Activated T-cell treated with anti-CD3 and anti-CD28 coated beads for 4 hours (primary cell): ENCODE measurements around the gene IRGQ.

Source experiments
- DNase-seq: peaks from one replicate; pipeline ENCODE4 v3.0.0-alpha.2; 2020

IRGQ gene

GRCh38 chr19:43538922-43539321 lies 57.0 kb downstream of the IRGQ start:
- no peak for DNase-seq

GRCh38 chr19:43534816-43535761 lies 60.8 kb downstream of the IRGQ start:
- no peak for DNase-seq
